Right lobe of liver (tissue), 6 donors: Measurements from ENCODE around the gene TVP23C. TPM values are rescaled to one million over a fixed set of nuclear protein-coding genes. Genes with fewer than 3 reads are reported as not detected.

ENCODE experiments used
- ATAC-seq, 4 donors: fragments of 200-7000 bp; cut with Tn5 transposase; one replicate each; pipeline ENCODE4 v1.9.1; 2020; ENCODE audit warnings: mild to moderate bottlenecking in 4 of 4, moderate library complexity in 4 of 4
- DNase-seq, 3 donors: peaks; one replicate each; pipeline ENCODE4 v3.0.0-alpha.2; 2020
- H3K27ac ChIP-seq, 3 donors: fragments of 200-600 bp; one replicate each; pipeline ENCODE4 v1.8.0; 2022
- H3K27me3 ChIP-seq, 2 donors: fragments of 200-600 bp; one replicate each; pipeline ENCODE4 v1.8.0; 2022
- H3K36me3 ChIP-seq, 4 donors: fragments of 200-600 bp; sonication (generic) in 1 of 4; one replicate each; pipeline versions ENCODE4 v1.5.1 to v1.8.0; 2017 to 2022; ENCODE audit warnings: control low read depth in 1 of 4
- H3K4me1 ChIP-seq, 4 donors: fragments of 200-600 bp; sonication (generic) in 1 of 4; one replicate each; pipeline versions ENCODE4 v1.5.1 to v1.8.0; 2017 to 2022; ENCODE audit warnings: control low read depth in 1 of 4
- H3K4me3 ChIP-seq, 3 donors: fragments of 200-600 bp; one replicate each; pipeline ENCODE4 v1.8.0; 2022
- H3K9me3 ChIP-seq, 4 donors: fragments of 200-600 bp; sonication (generic) in 1 of 4; one replicate each; pipeline versions ENCODE4 v1.5.1 to v1.8.0; 2017 to 2022; ENCODE audit warnings: control low read depth in 1 of 4
- POLR2A ChIP-seq: fragments of 450-650 bp; IDR thresholded peaks from one replicate; pipeline ENCODE4 v1.6.1; 2017; ENCODE audit warnings: antibody characterized with exemption, mild to moderate bottlenecking
- WGBS: methylation state at CpG from one replicate; pipeline ENCODE4 v1.1.6; 2018; ENCODE audit warnings: low coverage, low lambda C conversion rate; ENCODE audit not compliant: insufficient coverage; ENCODE audit errors: missing lambda C conversion rate; 5-methylcytosine and 5-hydroxymethylcytosine counted together
- intact Hi-C, 2 donors: fragments of 100-400 bp; cut with DNase I; formaldehyde crosslinking; loops; one replicate each; pipeline versions ENCODE4 v1.11.2 to v1.14.1; 2022
- total RNA-seq, 6 experiments: library from RNA; depleted of rRNA in 2 of 6; stranded (reverse); fragments of >200 nt in 2 of 6; fragmentation: NEBNext Ultra II Directional in 3 of 6; extraction: Animal tissue kit (Norgen Biotek cat#: 25700) in 3 of 6; gene quantifications; one replicate each; pipeline versions ENCODE4 v1.1.0 to v1.2.4, GENCODE V29; 2016 to 2023
- TF ChIP-seq, protein P1 (sequence below), 4 donors: fragments of 200-600 bp in 3 of 4; fragments of 450-650 bp in 1 of 4; IDR thresholded peaks; one replicate each; pipeline versions ENCODE4 v1.5.1 to v1.8.0; 2016 to 2022; ENCODE audit warnings: antibody characterized with exemption in 4 of 4, mild to moderate bottlenecking in 2 of 4
- donor health status: DM: no; HTN: yes; CAD: no.
- donor health status: DM: no; HTN: no; CAD: no.
- donor health status: DM: no; HTN: no; CAD: no.
- donor health status: DM: no; HTN: yes; CAD: no.
- donor health status: DM: no; HTN: yes; CAD: no.

Gene TVP23C
- total RNA-seq, 6 experiments from 2014 or later = 3.5 to 6.5 (median 4.7) TPM

DNA sequence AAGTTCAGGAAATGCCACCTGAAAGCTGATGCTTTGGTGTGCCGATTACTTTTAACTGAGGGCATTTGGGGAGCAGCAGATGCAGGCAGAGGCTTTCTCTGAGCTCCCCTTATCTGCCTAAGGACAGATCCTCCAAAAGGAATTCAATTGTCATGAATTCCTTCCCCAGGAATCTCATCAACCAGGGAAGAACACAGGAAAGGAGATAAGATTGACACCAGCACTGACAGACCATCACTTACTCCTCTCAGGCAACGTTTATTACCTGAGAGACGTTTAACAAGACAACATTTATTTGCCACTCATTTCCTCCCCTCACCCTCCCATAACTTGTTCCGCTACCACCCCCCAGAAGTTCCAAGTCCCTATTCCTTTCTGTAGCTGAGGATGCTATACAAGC is 78.2 kb downstream of the TVP23C start:
- 52% methylated on average over 4 of the region's 4 CpGs for WGBS
- H3K27ac ChIP-seq = no peak overlapping the region
- H3K27me3 ChIP-seq = no peaks in the 10 kb centered on the region
- DNase-seq = no peak
- H3K36me3 ChIP-seq = no peaks in the 10 kb centered on the region
- no peak for ATAC-seq
- intact Hi-C loops = no loop called here
- no peaks in the 10 kb centered on the region for H3K9me3 ChIP-seq
- no peak overlapping the region for H3K4me3 ChIP-seq
- TF ChIP-seq, protein P1, sequence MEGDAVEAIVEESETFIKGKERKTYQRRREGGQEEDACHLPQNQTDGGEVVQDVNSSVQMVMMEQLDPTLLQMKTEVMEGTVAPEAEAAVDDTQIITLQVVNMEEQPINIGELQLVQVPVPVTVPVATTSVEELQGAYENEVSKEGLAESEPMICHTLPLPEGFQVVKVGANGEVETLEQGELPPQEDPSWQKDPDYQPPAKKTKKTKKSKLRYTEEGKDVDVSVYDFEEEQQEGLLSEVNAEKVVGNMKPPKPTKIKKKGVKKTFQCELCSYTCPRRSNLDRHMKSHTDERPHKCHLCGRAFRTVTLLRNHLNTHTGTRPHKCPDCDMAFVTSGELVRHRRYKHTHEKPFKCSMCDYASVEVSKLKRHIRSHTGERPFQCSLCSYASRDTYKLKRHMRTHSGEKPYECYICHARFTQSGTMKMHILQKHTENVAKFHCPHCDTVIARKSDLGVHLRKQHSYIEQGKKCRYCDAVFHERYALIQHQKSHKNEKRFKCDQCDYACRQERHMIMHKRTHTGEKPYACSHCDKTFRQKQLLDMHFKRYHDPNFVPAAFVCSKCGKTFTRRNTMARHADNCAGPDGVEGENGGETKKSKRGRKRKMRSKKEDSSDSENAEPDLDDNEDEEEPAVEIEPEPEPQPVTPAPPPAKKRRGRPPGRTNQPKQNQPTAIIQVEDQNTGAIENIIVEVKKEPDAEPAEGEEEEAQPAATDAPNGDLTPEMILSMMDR (IDR thresholded peaks at IDR 0.05) = no peak
- TF ChIP-seq POLR2A = no peak
- no peaks in the 10 kb centered on the region for H3K4me1 ChIP-seq

DNA sequence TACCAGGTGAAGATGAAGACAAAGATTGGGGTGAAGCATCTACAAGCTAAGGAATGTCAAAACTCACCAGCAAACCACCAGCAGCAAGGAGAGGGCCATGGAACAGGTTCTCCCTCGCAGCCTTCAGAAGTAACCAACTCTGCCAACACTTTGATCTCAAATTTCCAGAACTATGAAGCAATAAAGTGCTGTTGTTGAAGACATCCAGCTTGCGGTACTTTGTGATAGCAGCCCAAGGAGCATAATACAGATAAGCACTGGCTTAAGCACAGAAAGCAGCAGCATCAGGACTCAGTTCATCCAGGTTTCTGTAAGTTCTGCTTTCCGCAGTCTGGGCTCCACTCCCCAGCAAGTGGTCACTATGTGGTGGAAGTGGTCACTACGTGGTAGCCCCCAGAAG is 79.9 kb downstream of the TVP23C start:
- no peaks in the 10 kb centered on the region for H3K27me3 ChIP-seq
- intact Hi-C loops = no loop called here
- H3K4me3 ChIP-seq = no peak overlapping the region
- ATAC-seq (no peak), DNase-seq (no peak)
- no peak overlapping the region for H3K27ac ChIP-seq
- TF ChIP-seq POLR2A = no peak
- TF ChIP-seq, protein P1 (IDR thresholded peaks at IDR 0.05) = no peak
- no peaks in the 10 kb centered on the region for H3K36me3 ChIP-seq
- H3K4me1 ChIP-seq = no peaks in the 10 kb centered on the region
- 33% methylated on average over 2 of the region's 4 CpGs for WGBS
- no peaks in the 10 kb centered on the region for H3K9me3 ChIP-seq

DNA sequence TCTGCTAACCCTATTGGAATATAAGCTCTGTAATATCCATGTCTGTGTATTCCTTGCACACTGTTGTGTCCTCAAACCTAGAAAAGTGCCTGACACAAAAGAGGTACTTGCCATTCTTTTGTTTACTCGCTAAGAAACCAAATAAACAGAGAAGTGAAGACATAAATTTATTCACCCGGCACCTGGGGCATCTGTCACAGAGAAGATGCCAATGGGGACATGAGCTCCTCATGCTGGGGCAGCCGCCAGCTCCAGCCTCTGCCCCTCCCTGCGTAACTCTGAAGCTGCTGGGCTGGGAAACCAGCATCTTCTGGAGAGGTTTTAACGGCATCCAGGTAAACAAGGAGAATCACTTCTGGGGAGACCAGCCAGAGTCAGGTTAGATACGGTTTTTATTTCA is 80.8 kb downstream of the TVP23C start:
- TF ChIP-seq, protein P1 (IDR thresholded peaks at IDR 0.05) = no peak
- no peak for TF ChIP-seq POLR2A
- Histone ChIP-seq H3K4me3 (no peak overlapping the region), H3K4me1 (no peaks in the 10 kb centered on the region), H3K9me3 (no peaks in the 10 kb centered on the region), H3K27ac (no peak overlapping the region), H3K36me3 (no peaks in the 10 kb centered on the region), H3K27me3 (no peaks in the 10 kb centered on the region)
- intact Hi-C loops = no loop called here
- ATAC-seq = no peak
- no peak for DNase-seq
- WGBS = 72% methylated on average over 6 of the region's 6 CpGs

DNA sequence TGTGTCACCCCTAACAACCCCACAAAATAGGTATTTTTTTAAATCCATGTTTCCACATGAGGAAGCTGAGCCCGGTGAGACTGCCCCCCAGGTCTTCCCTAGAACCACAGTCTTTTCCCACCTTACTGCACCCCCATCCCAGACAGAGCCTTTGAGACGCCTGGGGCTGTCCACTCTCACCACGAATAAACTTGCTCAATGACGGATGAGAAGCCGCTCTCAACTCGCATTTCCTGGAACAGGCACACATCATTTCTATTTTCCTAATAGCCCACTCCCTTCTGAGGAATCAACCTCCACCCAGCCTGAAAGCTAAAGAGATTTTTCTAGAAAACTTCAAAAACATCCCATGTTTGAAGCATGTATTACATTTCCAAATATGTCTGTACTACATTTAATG is 81.8 kb downstream of the TVP23C start:
- no peaks in the 10 kb centered on the region for H3K9me3 ChIP-seq
- no peak for ATAC-seq
- no peaks in the 10 kb centered on the region for H3K36me3 ChIP-seq
- no peak overlapping the region for H3K4me3 ChIP-seq
- TF ChIP-seq, protein P1 (IDR thresholded peaks at IDR 0.05) = no peak
- TF ChIP-seq POLR2A = no peak
- intact Hi-C loops = no loop called here
- no peaks in the 10 kb centered on the region for H3K27me3 ChIP-seq
- no peak overlapping the region for H3K27ac ChIP-seq
- no peak for DNase-seq
- WGBS = 86% methylated on average over 6 of the region's 6 CpGs
- no peaks in the 10 kb centered on the region for H3K4me1 ChIP-seq

DNA sequence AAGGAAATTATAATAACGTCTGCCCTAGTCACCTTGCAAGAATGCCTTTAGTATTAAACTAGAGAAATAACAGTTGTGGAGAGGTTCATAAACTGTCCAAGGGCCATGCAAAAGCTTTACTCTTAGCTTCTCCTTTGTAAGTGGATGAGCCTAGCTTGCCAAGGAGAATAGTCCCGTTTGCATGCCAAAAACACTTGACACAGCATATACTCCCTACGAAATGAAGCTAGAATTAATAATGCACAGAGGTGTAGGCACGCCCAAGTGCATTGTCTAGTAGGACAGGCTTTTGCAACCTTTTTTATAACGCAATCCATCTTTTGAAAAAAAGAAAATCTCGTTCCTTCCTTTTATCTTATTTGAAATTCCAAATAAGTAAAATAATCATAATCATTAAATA is 83.1 kb downstream of the TVP23C start:
- TF ChIP-seq POLR2A = no peak
- TF ChIP-seq, protein P1 (IDR thresholded peaks at IDR 0.05) = no peak
- no peaks in the 10 kb centered on the region for H3K9me3 ChIP-seq
- WGBS = 79% methylated on average over 5 of the region's 6 CpGs
- no peaks in the 10 kb centered on the region for H3K4me1 ChIP-seq
- intact Hi-C loops = no loop called here
- DNase-seq (no peak), ATAC-seq (no peak)
- H3K27ac ChIP-seq = no peak overlapping the region
- H3K36me3 ChIP-seq = no peaks in the 10 kb centered on the region
- no peaks in the 10 kb centered on the region for H3K27me3 ChIP-seq
- no peak overlapping the region for H3K4me3 ChIP-seq
